ENCODE measurements around the gene PACRG.

Gene PACRG

GRCh38 chr6:162829013-162829742, 101.4 kb downstream of the PACRG start:
- TF ChIP-seq CTCF (IDR thresholded peaks at IDR 0.05; ENCODE audit: insufficient read depth, low read depth, low read length, missing control alignments) = no peak
- DNase-seq (ENCODE audit: low read depth) = no peak
- no peak overlapping the region for H3K4me3 ChIP-seq (ENCODE audit: low read length)

GRCh38 chr6:162833776-162834175, 106.0 kb downstream of the PACRG start:
- TF ChIP-seq CTCF (IDR thresholded peaks at IDR 0.05; ENCODE audit: insufficient read depth, low read depth, low read length, missing control alignments) = no peak
- DNase-seq (ENCODE audit: low read depth) = no peak
- H3K4me3 ChIP-seq (ENCODE audit: low read length) = no peak overlapping the region

- TF ChIP-seq CTCF (IDR thresholded peaks at IDR 0.05; ENCODE audit: insufficient read depth, low read depth, low read length, missing control alignments) = no peak
- no peak overlapping the region for H3K4me3 ChIP-seq (ENCODE audit: low read length)
- DNase-seq (ENCODE audit: low read depth) = no peak
Observed at GRCh38 chr6:162845972-162846371, 118.2 kb downstream of the PACRG start.

GRCh38 chr6:162846723-162847122, 118.9 kb downstream of the PACRG start:
- TF ChIP-seq CTCF (IDR thresholded peaks at IDR 0.05; ENCODE audit: insufficient read depth, low read depth, low read length, missing control alignments) = no peak
- no peak for DNase-seq (ENCODE audit: low read depth)
- H3K4me3 ChIP-seq (ENCODE audit: low read length) = no peak overlapping the region

GRCh38 chr6:162849269-162849668, 121.5 kb downstream of the PACRG start:
- H3K4me3 ChIP-seq (ENCODE audit: low read length) = no peak overlapping the region
- no peak for DNase-seq (ENCODE audit: low read depth)
- TF ChIP-seq CTCF (IDR thresholded peaks at IDR 0.05; ENCODE audit: insufficient read depth, low read depth, low read length, missing control alignments) = no peak

- no peak for TF ChIP-seq CTCF (IDR thresholded peaks at IDR 0.05; ENCODE audit: insufficient read depth, low read depth, low read length, missing control alignments)
- no peak overlapping the region for H3K4me3 ChIP-seq (ENCODE audit: low read length)
- no peak for DNase-seq (ENCODE audit: low read depth)
Observed at GRCh38 chr6:162852192-162852591, 124.4 kb downstream of the PACRG start.
